Duodenal mucosa (tissue), 2 donors: ENCODE measurements around the gene SNTG2.

Source experiments
- H3K27ac ChIP-seq: one replicate; pipeline ENCODE4 v1.7.0; 2013; ENCODE audit warnings: low read depth, low read length
- H3K27me3 ChIP-seq, 2 donors: one replicate each; pipeline ENCODE4 v1.7.0; 2013; ENCODE audit warnings: low read length in 2 of 2, control low read depth in 1 of 2; ENCODE audit not compliant: insufficient read depth in 2 of 2, control insufficient read depth in 1 of 2
- H3K36me3 ChIP-seq, 2 donors: one replicate each; pipeline ENCODE4 v1.7.0; 2013; ENCODE audit warnings: low read length in 2 of 2, control low read depth in 1 of 2; ENCODE audit not compliant: insufficient read depth in 2 of 2, control insufficient read depth in 1 of 2
- H3K4me1 ChIP-seq, 2 donors: one replicate each; pipeline ENCODE4 v1.7.0; 2013; ENCODE audit warnings: low read length in 2 of 2, control low read depth in 1 of 2; ENCODE audit not compliant: insufficient read depth in 2 of 2, control insufficient read depth in 1 of 2
- H3K4me3 ChIP-seq, 2 donors: one replicate each; pipeline ENCODE4 v1.7.0; 2013; ENCODE audit warnings: low read length in 2 of 2, low read depth in 1 of 2
- H3K9ac ChIP-seq, 2 donors: one replicate each; pipeline ENCODE4 v1.7.0; 2013; ENCODE audit warnings: low read length in 2 of 2, low read depth in 1 of 2
- H3K9me3 ChIP-seq, 2 donors: one replicate each; pipeline ENCODE4 v1.7.0; 2013; ENCODE audit warnings: low read length in 2 of 2, control low read depth in 1 of 2; ENCODE audit not compliant: control insufficient read depth in 1 of 2

Gene SNTG2

GRCh38 chr2:1269812-1270211, 319.2 kb downstream of the SNTG2 start:
- H3K9ac ChIP-seq, result no peak overlapping the region
- H3K36me3 ChIP-seq, result no peaks in the 10 kb centered on the region
- no peak overlapping the region for H3K4me3 ChIP-seq
- H3K4me1 ChIP-seq, result no peaks in the 10 kb centered on the region
- peaks cover 7% of the 10 kb centered on the region in 2 donors for H3K9me3 ChIP-seq
- H3K27me3 ChIP-seq, result no peaks in the 10 kb centered on the region
- H3K27ac ChIP-seq, result no peak overlapping the region

GRCh38 chr2:1272835-1273234, 322.2 kb downstream of the SNTG2 start:
- Histone ChIP-seq H3K27ac (no peak overlapping the region), H3K27me3 (no peaks in the 10 kb centered on the region)

GRCh38 chr2:1277634-1278033, 327.0 kb downstream of the SNTG2 start:
- no peak overlapping the region for H3K27ac ChIP-seq
- H3K4me3 ChIP-seq, result no peak overlapping the region
- no peaks in the 10 kb centered on the region for H3K27me3 ChIP-seq
- H3K36me3 ChIP-seq, result no peaks in the 10 kb centered on the region
- no peak overlapping the region for H3K9ac ChIP-seq
- H3K9me3 ChIP-seq, result peaks cover 7 to 12% of the 10 kb centered on the region in 2 donors
- H3K4me1 ChIP-seq, result no peaks in the 10 kb centered on the region

More at GRCh38 chr2:1272835-1273234, 322.2 kb downstream of the SNTG2 start:
- Histone ChIP-seq H3K36me3 (no peaks in the 10 kb centered on the region), H3K4me1 (no peaks in the 10 kb centered on the region), H3K4me3 (no peak overlapping the region), H3K9me3 (peaks cover 13 to 14% of the 10 kb centered on the region in 2 donors), H3K9ac (no peak overlapping the region)

- Histone ChIP-seq H3K4me1 (no peaks in the 10 kb centered on the region), H3K27ac (no peak overlapping the region), H3K9me3 (peaks cover 7 to 12% of the 10 kb centered on the region in 2 donors), H3K27me3 (no peaks in the 10 kb centered on the region), H3K4me3 (no peak overlapping the region), H3K36me3 (no peaks in the 10 kb centered on the region), H3K9ac (no peak overlapping the region)
Measured at GRCh38 chr2:1278125-1278524, 327.5 kb downstream of the SNTG2 start.

- no peaks in the 10 kb centered on the region for H3K4me1 ChIP-seq
- H3K4me3 ChIP-seq, result no peak overlapping the region
- H3K36me3 ChIP-seq, result no peaks in the 10 kb centered on the region
- H3K9ac ChIP-seq, result no peak overlapping the region
- peaks cover 7 to 12% of the 10 kb centered on the region in 2 donors for H3K9me3 ChIP-seq
- H3K27me3 ChIP-seq, result no peaks in the 10 kb centered on the region
- H3K27ac ChIP-seq, result no peak overlapping the region
Measured at GRCh38 chr2:1278861-1279260, 328.2 kb downstream of the SNTG2 start.

GRCh38 chr2:1282552-1282951, 331.9 kb downstream of the SNTG2 start:
- Histone ChIP-seq H3K4me3 (no peak overlapping the region), H3K27me3 (no peaks in the 10 kb centered on the region), H3K9ac (no peak overlapping the region), H3K27ac (no peak overlapping the region), H3K4me1 (no peaks in the 10 kb centered on the region), H3K9me3 (no peaks in the 10 kb centered on the region), H3K36me3 (no peaks in the 10 kb centered on the region)

GRCh38 chr2:1283020-1283801, 332.6 kb downstream of the SNTG2 start:
- Histone ChIP-seq H3K27ac (no peak overlapping the region), H3K9ac (no peak overlapping the region), H3K4me3 (no peak overlapping the region), H3K4me1 (no peaks in the 10 kb centered on the region), H3K9me3 (peaks cover 0 to under 1% of the 10 kb centered on the region in 2 donors), H3K27me3 (no peaks in the 10 kb centered on the region), H3K36me3 (no peaks in the 10 kb centered on the region)

GRCh38 chr2:1283871-1284270, 333.2 kb downstream of the SNTG2 start:
- no peaks in the 10 kb centered on the region for H3K36me3 ChIP-seq
- peaks cover 0 to 6% of the 10 kb centered on the region in 2 donors for H3K9me3 ChIP-seq
- no peak overlapping the region for H3K9ac ChIP-seq
- H3K4me3 ChIP-seq, result no peak overlapping the region
- H3K4me1 ChIP-seq, result no peaks in the 10 kb centered on the region
- H3K27me3 ChIP-seq, result no peaks in the 10 kb centered on the region
- H3K27ac ChIP-seq, result no peak overlapping the region

- H3K27ac ChIP-seq, result no peak overlapping the region
Measured at GRCh38 chr2:1286929-1287328, 336.3 kb downstream of the SNTG2 start.

GRCh38 chr2:1287427-1287826, 336.8 kb downstream of the SNTG2 start:
- no peaks in the 10 kb centered on the region for H3K27me3 ChIP-seq
- H3K36me3 ChIP-seq, result no peaks in the 10 kb centered on the region
- peaks cover 0 to 11% of the 10 kb centered on the region in 2 donors for H3K9me3 ChIP-seq
- no peaks in the 10 kb centered on the region for H3K4me1 ChIP-seq
- H3K27ac ChIP-seq, result no peak overlapping the region
- no peak overlapping the region for H3K4me3 ChIP-seq
- H3K9ac ChIP-seq, result no peak overlapping the region

More at GRCh38 chr2:1286929-1287328, 336.3 kb downstream of the SNTG2 start:
- no peaks in the 10 kb centered on the region for H3K27me3 ChIP-seq
- H3K4me3 ChIP-seq, result no peak overlapping the region
- peaks cover 0 to 11% of the 10 kb centered on the region in 2 donors for H3K9me3 ChIP-seq
- no peaks in the 10 kb centered on the region for H3K36me3 ChIP-seq
- H3K9ac ChIP-seq, result no peak overlapping the region
- H3K4me1 ChIP-seq, result no peaks in the 10 kb centered on the region
